Adrenal gland (tissue), 12 donors: ENCODE data around the gene FRY. TPM values are rescaled to one million over a fixed set of nuclear protein-coding genes. Genes with fewer than 3 reads are reported as not detected.

Experiments used
- DNase-seq, 7 donors: peaks; one replicate each; pipeline ENCODE4 v3.0.0-alpha.2; 2019 to 2020
- H3K27ac ChIP-seq, 5 donors: fragments of 200-600 bp; sonication (generic) in 4 of 5; 1 replicate in 3 of 5; 2 replicates in 2 of 5; pipeline versions ENCODE4 v1.5.1 to v1.8.0; 2016 to 2020; ENCODE audit warnings: mild to moderate bottlenecking in 1 of 5
- H3K27me3 ChIP-seq: fragments of 200-600 bp; 2 replicates; pipeline ENCODE4 v1.8.0; 2021
- H3K36me3 ChIP-seq, 2 donors: fragments of 200-600 bp; replicated peaks in 1 of 2; 1 replicate in 1 of 2; 2 replicates in 1 of 2; pipeline versions ENCODE4 v1.5.1 to v1.8.0; 2018 to 2022
- H3K4me1 ChIP-seq, 2 donors: fragments of 200-600 bp; replicated peaks in 1 of 2; 1 replicate in 1 of 2; 2 replicates in 1 of 2; pipeline versions ENCODE4 v1.5.1 to v1.8.0; 2018 to 2021
- H3K4me3 ChIP-seq, 4 donors: fragments of 200-600 bp; sonication (generic) in 3 of 4; one replicate each; pipeline ENCODE4 v1.5.1; 2016 to 2018
- H3K9me3 ChIP-seq, 3 donors: fragments of 200-600 bp; sonication (generic) in 1 of 3; replicated peaks in 1 of 3; 1 replicate in 2 of 3; 2 replicates in 1 of 3; pipeline versions ENCODE4 v1.5.1 to v1.8.0; 2016 to 2021
- POLR2A ChIP-seq, 2 donors: fragments of 450-650 bp; IDR thresholded peaks; one replicate each; pipeline ENCODE4 v1.6.1; 2017; ENCODE audit warnings: antibody characterized with exemption in 2 of 2, mild to moderate bottlenecking in 2 of 2, moderate library complexity in 1 of 2
- WGBS, 4 donors: extraction: QIAGEN DNeasy Blood & Tissue Kit in 2 of 4; methylation state at CpG; one replicate each; pipeline versions ENCODE4 v1.1.5 to v1.1.7; 2013 to 2017; 5-methylcytosine and 5-hydroxymethylcytosine counted together
- intact Hi-C, 2 donors: fragments of 100-400 bp; cut with DNase I; formaldehyde crosslinking; loops; one replicate each; pipeline versions ENCODE4 v1.14.1 to v1.15.0; 2022 to 2023
- polyA plus RNA-seq, 3 donors: library from polyadenylated mRNA; stranded (reverse); fragments of 200-250 nt in 2 of 3; fragments of 350-450 nt in 1 of 3; fragmentation: Illumina TruSeq in 1 of 3; extraction: RNeasy Lipid Tissue Mini Kit (QIAGEN cat#74804) in 1 of 3; gene quantifications; one replicate each; pipeline ENCODE4 v1.2.3, GENCODE V29; 2013 to 2014
- total RNA-seq, 9 donors: library from RNA; depleted of rRNA in 4 of 9; stranded (reverse); fragments of >200 nt in 4 of 9; fragments of 120-200 nt in 1 of 9; fragmentation: NEBNext Ultra II Directional in 1 of 9; extraction: Animal tissue kit (Norgen Biotek cat#: 25700) in 1 of 9; gene quantifications; one replicate each; pipeline versions ENCODE4 v1.1.0 to v1.2.4, GENCODE V29; 2013 to 2023
- TF ChIP-seq, protein P1 (sequence below), 6 experiments: fragments of 450-650 bp in 4 of 6; fragments of 200-600 bp in 2 of 6; sonication (generic) in 1 of 6; IDR thresholded peaks; 1 replicate in 5 of 6; 2 replicates in 1 of 6; pipeline versions ENCODE4 v1.5.1 to v1.8.0; 2016 to 2021; ENCODE audit warnings: antibody characterized with exemption in 6 of 6, mild to moderate bottlenecking in 2 of 6, moderate library complexity in 1 of 6
- donor health status: healthy with polysubstance abuse.
- donor health status: Bipolar disorder and iron deficiency.
- donor health status: DM: yes; HTN: yes; CAD: no.
- donor health status: DM: no; HTN: no; CAD: no.
- donor health status: DM: no; HTN: no; CAD: no.
- donor health status: DM: yes; HTN: yes; CAD: no.

The FRY gene
- total and polyA plus RNA-seq, 12 donors, result 1.5 to 17.2 (median 7.3) TPM

DNA sequence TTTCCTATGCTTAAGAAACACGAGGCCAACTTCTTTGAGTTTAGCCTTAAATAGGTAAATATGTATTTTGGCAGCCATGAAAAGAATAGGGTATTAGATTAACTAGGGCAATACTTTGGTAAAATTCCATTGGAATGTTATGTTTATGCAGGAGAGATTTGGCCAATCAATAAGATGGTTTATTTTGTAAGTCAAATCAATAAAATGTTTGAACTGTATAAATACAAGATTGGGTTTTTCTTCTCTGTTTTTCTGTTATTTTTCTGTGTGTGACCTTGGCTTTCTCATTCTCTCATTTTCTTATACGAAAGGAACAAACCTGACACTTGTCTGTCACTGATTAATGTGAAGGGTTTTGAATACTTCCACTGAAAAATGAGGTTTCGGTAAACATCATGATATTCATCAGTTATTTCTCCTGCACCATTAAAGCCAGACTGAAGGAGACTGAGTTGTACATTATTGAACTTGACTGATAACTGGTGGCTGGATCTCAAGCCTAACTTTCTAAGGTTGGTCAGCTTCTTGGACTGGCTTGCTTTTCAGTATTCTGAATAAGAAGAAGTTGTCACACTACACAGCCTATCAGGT, 8.6 kb downstream of the FRY start:
- Histone ChIP-seq H3K27ac (no peak overlapping the region), H3K4me1 (no peaks in the 10 kb centered on the region), H3K9me3 (no peaks in the 10 kb centered on the region), H3K4me3 (no peak overlapping the region), H3K27me3 (no peaks in the 10 kb centered on the region), H3K36me3 (no peaks in the 10 kb centered on the region)
- DNase-seq, result no peak
- TF ChIP-seq, protein P1, sequence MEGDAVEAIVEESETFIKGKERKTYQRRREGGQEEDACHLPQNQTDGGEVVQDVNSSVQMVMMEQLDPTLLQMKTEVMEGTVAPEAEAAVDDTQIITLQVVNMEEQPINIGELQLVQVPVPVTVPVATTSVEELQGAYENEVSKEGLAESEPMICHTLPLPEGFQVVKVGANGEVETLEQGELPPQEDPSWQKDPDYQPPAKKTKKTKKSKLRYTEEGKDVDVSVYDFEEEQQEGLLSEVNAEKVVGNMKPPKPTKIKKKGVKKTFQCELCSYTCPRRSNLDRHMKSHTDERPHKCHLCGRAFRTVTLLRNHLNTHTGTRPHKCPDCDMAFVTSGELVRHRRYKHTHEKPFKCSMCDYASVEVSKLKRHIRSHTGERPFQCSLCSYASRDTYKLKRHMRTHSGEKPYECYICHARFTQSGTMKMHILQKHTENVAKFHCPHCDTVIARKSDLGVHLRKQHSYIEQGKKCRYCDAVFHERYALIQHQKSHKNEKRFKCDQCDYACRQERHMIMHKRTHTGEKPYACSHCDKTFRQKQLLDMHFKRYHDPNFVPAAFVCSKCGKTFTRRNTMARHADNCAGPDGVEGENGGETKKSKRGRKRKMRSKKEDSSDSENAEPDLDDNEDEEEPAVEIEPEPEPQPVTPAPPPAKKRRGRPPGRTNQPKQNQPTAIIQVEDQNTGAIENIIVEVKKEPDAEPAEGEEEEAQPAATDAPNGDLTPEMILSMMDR (IDR thresholded peaks at IDR 0.05), result no peak
- no peak for TF ChIP-seq POLR2A (IDR thresholded peaks at IDR 0.05)
- WGBS, 4 donors, result 74 to 81% (median 78%) methylated on average over 3 of the region's 3 CpGs
- intact Hi-C loops, result no loop called here

DNA sequence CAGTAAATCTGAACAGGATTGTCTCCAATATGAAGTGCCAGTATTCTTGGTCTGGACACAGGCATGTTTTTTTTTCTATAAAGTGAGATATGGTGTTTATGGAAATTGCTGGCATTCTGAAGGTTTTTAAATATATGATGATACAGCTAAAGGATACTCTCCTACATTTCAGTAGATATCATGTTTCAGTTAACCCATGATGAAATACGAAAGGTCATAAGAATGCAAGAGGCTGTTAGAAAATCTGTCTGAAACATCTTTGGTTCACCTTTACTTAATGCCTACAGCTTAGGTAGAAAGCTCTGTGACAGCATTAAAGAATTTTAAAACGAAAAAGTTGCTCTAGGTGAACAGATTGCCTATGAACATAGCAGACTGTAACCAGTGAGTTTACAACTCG, 9.1 kb downstream of the FRY start:
- intact Hi-C loops, result no loop called here
- H3K27ac ChIP-seq, result no peak overlapping the region
- no peaks in the 10 kb centered on the region for H3K9me3 ChIP-seq
- no peak for DNase-seq
- no peak for TF ChIP-seq POLR2A (IDR thresholded peaks at IDR 0.05)
- TF ChIP-seq, protein P1 (IDR thresholded peaks at IDR 0.05), result no peak
- H3K36me3 ChIP-seq, result no peaks in the 10 kb centered on the region
- H3K4me3 ChIP-seq, result no peak overlapping the region
- no peaks in the 10 kb centered on the region for H3K4me1 ChIP-seq
- H3K27me3 ChIP-seq, result no peaks in the 10 kb centered on the region
- WGBS, 4 donors, result 79 to 87% (median 84%) methylated on average over 3 of the region's 3 CpGs

DNA sequence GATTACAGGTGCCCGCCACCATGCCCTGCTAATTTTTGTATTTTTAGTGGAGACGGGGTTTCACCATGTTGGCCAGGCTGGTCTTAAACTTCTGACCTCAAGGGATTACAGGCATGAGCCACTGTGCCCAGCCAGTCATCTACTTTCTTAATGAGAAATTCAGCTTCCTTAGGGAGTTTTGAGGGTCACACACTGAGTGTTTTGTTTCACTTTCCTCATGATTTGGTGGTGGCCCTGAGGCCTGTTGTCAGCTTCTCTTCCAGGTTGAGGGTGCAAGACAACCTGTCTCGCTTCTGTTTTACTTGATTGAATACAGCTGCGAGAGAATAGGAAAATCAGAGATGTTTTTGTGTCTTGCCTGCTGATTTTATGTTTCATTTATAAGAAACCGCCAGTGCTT, 9.9 kb downstream of the FRY start:
- 92 to 96% (median 94%) methylated on average over 4 to 5 of the region's 5 CpGs for WGBS, 4 donors
- H3K36me3 ChIP-seq, result no peaks in the 10 kb centered on the region
- no peaks in the 10 kb centered on the region for H3K27me3 ChIP-seq
- H3K4me3 ChIP-seq, result no peak overlapping the region
- peaks cover 0 to 7% of the 10 kb centered on the region in 2 donors for H3K4me1 ChIP-seq
- no peak overlapping the region for H3K27ac ChIP-seq
- intact Hi-C loops, result no loop called here
- no peak for TF ChIP-seq POLR2A (IDR thresholded peaks at IDR 0.05)
- TF ChIP-seq, protein P1 (IDR thresholded peaks at IDR 0.05), result no peak
- H3K9me3 ChIP-seq, result no peaks in the 10 kb centered on the region
- no peak for DNase-seq

DNA sequence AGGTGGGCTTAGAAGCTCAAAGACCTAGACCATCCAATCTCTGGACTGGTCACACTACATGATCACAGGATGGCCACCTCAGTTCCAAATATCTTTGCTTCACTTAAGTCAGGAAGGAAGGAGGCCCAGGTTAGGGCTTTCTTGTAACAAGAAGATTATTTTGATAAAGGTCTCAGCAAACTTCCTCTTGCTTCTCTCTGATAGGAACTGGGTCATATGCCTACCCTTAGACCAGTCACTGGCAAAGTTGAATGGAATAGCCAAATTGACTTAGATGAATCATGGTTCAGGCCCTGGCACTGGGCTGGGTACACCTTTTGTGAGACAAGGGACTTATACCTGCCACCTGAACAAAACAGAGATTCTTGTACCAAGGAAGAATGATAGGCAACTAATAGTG, 11.0 kb downstream of the FRY start:
- Histone ChIP-seq H3K27ac (no peak overlapping the region), H3K9me3 (no peaks in the 10 kb centered on the region), H3K4me3 (no peak overlapping the region), H3K4me1 (peaks cover 0 to 12% of the 10 kb centered on the region in 2 donors), H3K36me3 (no peaks in the 10 kb centered on the region), H3K27me3 (no peaks in the 10 kb centered on the region)
- intact Hi-C loops, result no loop called here
- TF ChIP-seq POLR2A (IDR thresholded peaks at IDR 0.05), result no peak
- TF ChIP-seq, protein P1 (IDR thresholded peaks at IDR 0.05), result no peak
- no peak for DNase-seq
